HK-2 (cell line): Measurements from ENCODE around the gene BCL11B.

Experiments
- DNase-seq: peaks from one replicate; pipeline ENCODE4 v3.0.0-alpha.2; 2018; ENCODE audit not compliant: unreplicated experiment

BCL11B gene

DNA sequence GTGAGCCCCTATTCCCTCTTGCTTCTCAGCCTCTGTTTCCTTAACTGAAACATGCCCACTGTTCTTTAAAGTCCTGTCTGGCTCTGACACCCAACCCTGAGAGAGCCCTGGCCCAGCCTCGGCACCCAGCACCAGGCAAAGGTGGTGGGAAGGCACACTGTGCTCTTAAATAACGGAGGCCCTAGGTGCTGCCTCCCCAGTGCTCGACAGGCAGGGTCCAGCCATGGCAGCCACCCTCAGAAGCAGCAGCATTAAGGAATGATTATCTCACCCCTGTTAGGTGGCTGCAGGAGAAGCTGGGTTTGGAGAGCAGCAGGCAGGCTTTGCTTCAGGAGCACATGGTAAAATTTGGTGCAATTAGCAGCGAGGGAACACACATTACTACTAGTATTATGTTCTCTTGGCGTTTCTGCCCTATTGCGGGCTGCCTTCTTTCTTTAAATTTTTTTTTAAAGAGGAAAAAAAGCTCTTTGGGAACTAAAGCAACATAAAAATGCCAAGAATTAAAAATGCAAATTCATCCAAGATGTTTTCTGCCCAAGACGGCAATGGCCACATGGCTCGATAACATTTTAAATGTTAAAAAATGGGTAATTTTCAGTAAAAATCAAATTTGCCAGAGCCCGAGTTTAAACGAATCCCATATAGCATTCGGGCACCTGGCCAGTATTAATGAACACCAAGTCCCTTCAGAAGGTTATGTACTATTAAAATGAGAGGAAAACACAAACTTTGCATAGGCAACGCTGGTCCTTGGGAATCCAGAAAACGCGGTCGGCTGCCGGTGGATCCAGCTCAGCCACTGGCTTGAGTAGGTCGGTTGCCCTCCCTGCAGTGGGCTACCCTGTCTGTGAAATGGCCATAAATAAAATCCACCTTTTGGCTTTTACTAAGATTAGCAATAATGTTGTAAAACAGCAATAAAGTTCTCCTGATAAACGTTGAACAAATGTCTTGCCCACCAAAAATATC, 152.2 kb downstream of the BCL11B start:
- no peak for DNase-seq
